ENCODE data around the gene ZDHHC9.

- no peak for TF ChIP-seq CTCF (IDR thresholded peaks at IDR 0.05; ENCODE audit: insufficient read depth, low read length, poor library complexity, severe bottlenecking)
- no peak for TF ChIP-seq EZH2phosphoT487 (conservative IDR thresholded peaks at IDR 0.05; ENCODE audit: low read length)
These were observed 61.0 kb downstream of the ZDHHC9 start for GRCh38 chrX:129782706-129783105.
